Stomach (tissue), 4 donors: ENCODE measurements around the gene NR4A1.

Source experiments
- EP300 ChIP-seq: sonication (generic); formaldehyde crosslinking; IDR thresholded peaks from one replicate; pipeline ENCODE4 v1.6.1; 2017; ENCODE audit warnings: antibody characterized with exemption
- POLR2A ChIP-seq, 4 donors: fragments of 450-650 bp; IDR thresholded peaks; one replicate each; pipeline ENCODE4 v1.6.1; 2016; ENCODE audit warnings: antibody characterized with exemption in 4 of 4, control low read depth in 2 of 4, mild to moderate bottlenecking in 1 of 4, moderate library complexity in 1 of 4
- POLR2AphosphoS5 ChIP-seq, 3 donors: sonication (generic); formaldehyde crosslinking; IDR thresholded peaks; one replicate each; pipeline ENCODE4 v1.6.1; 2016; ENCODE audit warnings: antibody characterized with exemption in 3 of 3
- TF ChIP-seq, protein P1 (sequence below), 7 experiments: fragments of 450-650 bp in 4 of 7; fragments of 200-600 bp in 3 of 7; sonication (generic) in 3 of 7; IDR thresholded peaks; one replicate each; pipeline ENCODE4 v1.5.1; 2016 to 2019; ENCODE audit warnings: antibody characterized with exemption in 7 of 7, control low read depth in 2 of 7, mild to moderate bottlenecking in 1 of 7

DNA sequence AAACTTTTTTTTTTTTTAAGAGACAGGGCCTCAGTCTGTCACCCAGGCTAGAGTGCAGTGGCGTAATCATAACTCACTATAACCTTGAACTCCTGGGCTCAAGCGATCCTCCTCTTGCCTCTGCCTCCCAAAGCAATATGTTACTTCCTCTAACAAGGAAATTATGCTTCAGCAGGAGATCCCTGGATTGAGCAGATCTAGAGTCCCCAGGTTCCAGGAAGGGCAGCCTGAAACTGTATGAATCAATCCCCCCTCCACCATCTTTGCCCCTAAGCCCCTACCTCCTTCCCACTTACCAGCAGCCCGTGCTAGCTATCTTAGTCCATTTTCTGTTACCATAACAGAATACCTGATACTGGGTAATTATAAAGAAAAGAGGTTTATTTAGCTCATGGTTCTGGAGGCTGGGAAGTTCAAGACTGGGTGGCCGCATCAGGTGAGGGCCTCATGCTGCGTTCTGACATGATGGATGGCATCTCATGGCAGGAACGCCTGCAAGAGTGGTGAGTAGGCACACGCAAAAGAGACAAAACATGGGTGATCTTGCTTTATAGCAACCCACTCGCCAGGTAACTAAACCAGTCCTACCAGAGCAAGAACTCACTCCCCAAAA lies 39.5 kb upstream of the NR4A1 start:
- TF ChIP-seq, protein P1, sequence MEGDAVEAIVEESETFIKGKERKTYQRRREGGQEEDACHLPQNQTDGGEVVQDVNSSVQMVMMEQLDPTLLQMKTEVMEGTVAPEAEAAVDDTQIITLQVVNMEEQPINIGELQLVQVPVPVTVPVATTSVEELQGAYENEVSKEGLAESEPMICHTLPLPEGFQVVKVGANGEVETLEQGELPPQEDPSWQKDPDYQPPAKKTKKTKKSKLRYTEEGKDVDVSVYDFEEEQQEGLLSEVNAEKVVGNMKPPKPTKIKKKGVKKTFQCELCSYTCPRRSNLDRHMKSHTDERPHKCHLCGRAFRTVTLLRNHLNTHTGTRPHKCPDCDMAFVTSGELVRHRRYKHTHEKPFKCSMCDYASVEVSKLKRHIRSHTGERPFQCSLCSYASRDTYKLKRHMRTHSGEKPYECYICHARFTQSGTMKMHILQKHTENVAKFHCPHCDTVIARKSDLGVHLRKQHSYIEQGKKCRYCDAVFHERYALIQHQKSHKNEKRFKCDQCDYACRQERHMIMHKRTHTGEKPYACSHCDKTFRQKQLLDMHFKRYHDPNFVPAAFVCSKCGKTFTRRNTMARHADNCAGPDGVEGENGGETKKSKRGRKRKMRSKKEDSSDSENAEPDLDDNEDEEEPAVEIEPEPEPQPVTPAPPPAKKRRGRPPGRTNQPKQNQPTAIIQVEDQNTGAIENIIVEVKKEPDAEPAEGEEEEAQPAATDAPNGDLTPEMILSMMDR (IDR thresholded peaks at IDR 0.05): no peak
- TF ChIP-seq POLR2A (IDR thresholded peaks at IDR 0.05) (no peak), POLR2AphosphoS5 (IDR thresholded peaks at IDR 0.05) (no peak), EP300 (no peak)
